PFSK-1 (cell line): ENCODE measurements around the gene PGBD5.

Experiments used
- FOXP2 ChIP-seq: optimal IDR thresholded peaks from 2 replicates; pipeline ENCODE3; 2011; ENCODE audit warnings: borderline replicate concordance, control low read depth, inconsistent platforms; ENCODE audit not compliant: insufficient read depth; ENCODE audit errors: extremely low read length, extremely low read depth
- POLR2AphosphoS5 ChIP-seq: IDR thresholded peaks from 2 replicates; pipeline ENCODE4 v1.6.1; 2012; ENCODE audit warnings: low read depth, mild to moderate bottlenecking, control low read depth, low read length, moderate library complexity
- REST ChIP-seq, 2 experiments: IDR thresholded peaks; 2 replicates each; pipeline versions ENCODE4 v1.6.1 to v1.8.0; 2011 to 2012; ENCODE audit warnings: low read depth in 2 of 2, low read length in 2 of 2, control low read depth in 1 of 2, inconsistent platforms in 1 of 2, mild to moderate bottlenecking in 1 of 2, moderate library complexity in 1 of 2; ENCODE audit not compliant: insufficient read depth in 1 of 2
- SIN3A ChIP-seq: IDR thresholded peaks from 2 replicates; pipeline ENCODE4 v1.6.1; 2012; ENCODE audit warnings: mild to moderate bottlenecking, low read length, moderate library complexity, borderline replicate concordance; ENCODE audit not compliant: insufficient read depth
- TAF1 ChIP-seq: IDR thresholded peaks from 2 replicates; pipeline ENCODE4 v1.6.1; 2012; ENCODE audit warnings: low read length, control low read depth, borderline replicate concordance; ENCODE audit not compliant: insufficient read depth

The PGBD5 gene

DNA sequence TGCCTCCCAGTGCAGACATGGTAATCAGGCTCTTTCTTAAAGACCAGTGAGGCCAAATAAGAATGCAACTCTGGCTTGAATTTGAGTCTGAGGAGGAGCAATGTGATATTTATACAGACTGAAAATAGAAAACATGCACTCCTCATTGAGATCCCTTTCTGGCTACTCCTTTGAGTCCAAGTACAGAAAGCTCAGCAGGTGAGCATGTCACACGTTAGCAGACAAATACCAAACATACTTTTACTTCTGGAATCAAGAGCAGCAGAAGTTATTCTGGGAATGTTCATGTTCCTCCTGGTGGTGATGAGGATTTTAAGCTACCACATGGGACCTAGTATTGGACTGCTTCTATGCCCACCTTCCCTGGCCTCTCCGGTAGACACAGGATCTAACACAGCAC is 48.3 kb downstream of the PGBD5 start:
- TF ChIP-seq POLR2AphosphoS5: no peak
- TF ChIP-seq FOXP2: no peak
- no peak for TF ChIP-seq TAF1
- TF ChIP-seq REST (IDR thresholded peaks at IDR 0.05; ENCODE audit: insufficient read depth in 1 of 2, low read depth in 2 of 2, low read length in 2 of 2): no peak
- TF ChIP-seq SIN3A: no peak

GRCh38 chr1:230377324-230377723 is 48.8 kb downstream of the PGBD5 start:
- no peak for TF ChIP-seq FOXP2
- no peak for TF ChIP-seq SIN3A
- no peak for TF ChIP-seq POLR2AphosphoS5
- TF ChIP-seq REST (IDR thresholded peaks at IDR 0.05; ENCODE audit: insufficient read depth in 1 of 2, low read depth in 2 of 2, low read length in 2 of 2): no peak
- no peak for TF ChIP-seq TAF1

GRCh38 chr1:230376296-230376695 is 49.8 kb downstream of the PGBD5 start:
- no peak for TF ChIP-seq POLR2AphosphoS5
- no peak for TF ChIP-seq FOXP2
- no peak for TF ChIP-seq SIN3A
- TF ChIP-seq TAF1: no peak
- no peak for TF ChIP-seq REST (IDR thresholded peaks at IDR 0.05; ENCODE audit: insufficient read depth in 1 of 2, low read depth in 2 of 2, low read length in 2 of 2)

GRCh38 chr1:230375780-230376179 is 50.4 kb downstream of the PGBD5 start:
- TF ChIP-seq TAF1: no peak
- no peak for TF ChIP-seq FOXP2
- TF ChIP-seq POLR2AphosphoS5: no peak
- no peak for TF ChIP-seq SIN3A
- no peak for TF ChIP-seq REST (IDR thresholded peaks at IDR 0.05; ENCODE audit: insufficient read depth in 1 of 2, low read depth in 2 of 2, low read length in 2 of 2)

DNA sequence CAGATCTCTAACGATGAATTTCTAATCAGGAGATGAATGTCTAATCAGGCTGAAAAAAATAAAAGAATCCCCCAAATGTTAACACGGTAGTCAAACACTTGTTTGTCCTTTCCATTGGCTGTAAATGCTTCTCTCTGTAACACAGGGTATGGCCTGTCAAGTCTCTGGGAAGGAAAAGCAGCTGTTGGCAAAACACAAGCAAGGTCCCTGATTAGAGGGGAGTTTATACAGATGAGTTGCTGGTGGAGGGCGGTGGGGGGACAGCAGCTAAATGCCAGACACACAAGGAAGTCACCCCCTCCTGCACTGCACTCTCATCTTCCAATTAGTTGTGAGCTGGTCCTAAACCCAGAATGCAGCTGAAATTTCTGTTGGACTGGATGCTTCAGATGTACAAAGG is 51.0 kb downstream of the PGBD5 start:
- TF ChIP-seq POLR2AphosphoS5 (no peak), TAF1 (no peak), FOXP2 (no peak), REST (IDR thresholded peaks at IDR 0.05; ENCODE audit: insufficient read depth in 1 of 2, low read depth in 2 of 2, low read length in 2 of 2) (no peak), SIN3A (no peak)
